K562 (cell line): ENCODE measurements around the gene MPZL1. TPM values are rescaled to one million over a fixed set of nuclear protein-coding genes. Genes with fewer than 3 reads are reported as not detected.

Source experiments
- BRCA1 ChIP-seq, 2 experiments: fragments of 450-650 bp in 1 of 2; sonication (generic) in 1 of 2; formaldehyde crosslinking in 1 of 2; IDR thresholded peaks; 2 replicates each; pipeline versions ENCODE4 v1.5.0 to v1.6.1; 2017 to 2020; ENCODE audit warnings: mild to moderate bottlenecking in 1 of 2, missing genetic modification reagents in 1 of 2
- COPS2 ChIP-seq: fragments of 450-650 bp; conservative IDR thresholded peaks from 2 replicates; pipeline ENCODE4 v1.6.1; 2016; ENCODE audit warnings: mild to moderate bottlenecking, moderate library complexity
- CREBBP ChIP-seq: IDR thresholded peaks from one replicate; pipeline ENCODE4 v1.6.1; 2012; ENCODE audit warnings: low read depth, mild to moderate bottlenecking, control low read depth, inconsistent platforms, low read length
- DACH1 ChIP-seq: fragments of 450-650 bp; IDR thresholded peaks from 2 replicates; pipeline ENCODE4 v1.6.1; 2018; ENCODE audit not compliant: partially characterized antibody
- JUND ChIP-seq, 2 experiments: IDR thresholded peaks; 2 replicates in 1 of 2; 3 replicates in 1 of 2; pipeline ENCODE4 v1.6.1; 2011; ENCODE audit warnings: borderline replicate concordance in 2 of 2, low read depth in 2 of 2, low read length in 2 of 2, improper control_type of control experiment in 1 of 2, missing biosample characterization in 1 of 2, missing genetic modification characterization in 1 of 2, missing genetic modification reagents in 1 of 2
- KHSRP ChIP-seq: fragments of 450-650 bp; IDR thresholded peaks from 2 replicates; pipeline ENCODE4 v1.6.1; 2017
- L3MBTL2 ChIP-seq: fragments of 450-650 bp; IDR thresholded peaks from 2 replicates; pipeline ENCODE4 v1.6.1; 2016; ENCODE audit warnings: mild to moderate bottlenecking, moderate library complexity
- MAFG ChIP-seq: fragments of 450-650 bp; conservative IDR thresholded peaks from 2 replicates; pipeline ENCODE4 v1.6.1; 2016; ENCODE audit warnings: missing genetic modification characterization, missing compliant biosample characterization
- SIN3B ChIP-seq: fragments of 450-650 bp; IDR thresholded peaks from 2 replicates; pipeline ENCODE4 v1.6.1; 2017; ENCODE audit warnings: low read depth, mild to moderate bottlenecking, moderate library complexity
- SMAD3 ChIP-seq: fragments of 450-650 bp; formaldehyde crosslinking; conservative IDR thresholded peaks from 2 replicates; pipeline ENCODE4 v1.4.0; 2020; ENCODE audit warnings: mild to moderate bottlenecking
- ZFX ChIP-seq: sonication (generic); formaldehyde crosslinking; IDR thresholded peaks from 2 replicates; pipeline ENCODE4 v1.8.0; 2022; ENCODE audit warnings: mild to moderate bottlenecking, missing genetic modification reagents, moderate library complexity
- ZNF165 ChIP-seq: fragments of 250-450 bp; sonication (Bioruptor Pico); IDR thresholded peaks from 2 replicates; pipeline ENCODE4 v1.4.0; 2020; ENCODE audit warnings: borderline replicate concordance
- ZNF174 ChIP-seq: fragments of 250-450 bp; sonication (Bioruptor Pico); IDR thresholded peaks from 2 replicates; pipeline ENCODE4 v1.4.0; 2020; ENCODE audit warnings: mild to moderate bottlenecking
- polyA plus RNA-seq, 8 experiments: library from polyadenylated mRNA; depleted of rRNA in 4 of 8; stranded (reverse) in 5 of 8; unstranded in 3 of 8; fragments of >200 nt; fragmentation: Nextera tagmentation in 2 of 8; fragmentation: Illumina TruSeq in 1 of 8; extraction: Ambion mirVana in 2 of 8; extraction: Trizol in 1 of 8; gene quantifications; 2 replicates each; pipeline versions ENCODE4 v1.2.1 to v1.2.3, GENCODE V29; 2011 to 2014; ENCODE audit warnings: inconsistent platforms in 1 of 8, missing spikeins in 1 of 8
- total RNA-seq, 7 experiments: library from RNA; depleted of rRNA in 6 of 7; stranded (reverse); fragments of >200 nt in 6 of 7; fragmentation: Illumina TruSeq in 2 of 7; extraction: Trizol in 2 of 7; gene quantifications; 2 replicates each; pipeline versions ENCODE4 v1.2.1 to v1.2.3, GENCODE V29; 2011 to 2021; ENCODE audit warnings: low replicate concordance in 1 of 7
- TF ChIP-seq, protein P1 (sequence below): fragments of 200-800 bp; sonication (Bioruptor generic); IDR thresholded peaks from 2 replicates; pipeline ENCODE4 v1.6.1; 2016; ENCODE audit warnings: missing genetic modification characterization, missing compliant biosample characterization
- TF ChIP-seq, protein P2 (sequence below): sonication (generic); formaldehyde crosslinking; IDR thresholded peaks from 2 replicates; pipeline ENCODE4 v1.8.0; 2022; ENCODE audit warnings: mild to moderate bottlenecking, missing genetic modification reagents
- TF ChIP-seq, protein P3 (sequence below): fragments of 250-450 bp; sonication (Bioruptor Pico); IDR thresholded peaks from 2 replicates; pipeline ENCODE4 v1.5.0; 2021; ENCODE audit warnings: mild to moderate bottlenecking, borderline replicate concordance

Gene MPZL1
- total and polyA plus RNA-seq, 9 of the 15 experiments (the other 6 are each of a cell fraction or from before 2014, with no cell fraction given) = 14.5 to 153 (median 66.5) TPM

DNA sequence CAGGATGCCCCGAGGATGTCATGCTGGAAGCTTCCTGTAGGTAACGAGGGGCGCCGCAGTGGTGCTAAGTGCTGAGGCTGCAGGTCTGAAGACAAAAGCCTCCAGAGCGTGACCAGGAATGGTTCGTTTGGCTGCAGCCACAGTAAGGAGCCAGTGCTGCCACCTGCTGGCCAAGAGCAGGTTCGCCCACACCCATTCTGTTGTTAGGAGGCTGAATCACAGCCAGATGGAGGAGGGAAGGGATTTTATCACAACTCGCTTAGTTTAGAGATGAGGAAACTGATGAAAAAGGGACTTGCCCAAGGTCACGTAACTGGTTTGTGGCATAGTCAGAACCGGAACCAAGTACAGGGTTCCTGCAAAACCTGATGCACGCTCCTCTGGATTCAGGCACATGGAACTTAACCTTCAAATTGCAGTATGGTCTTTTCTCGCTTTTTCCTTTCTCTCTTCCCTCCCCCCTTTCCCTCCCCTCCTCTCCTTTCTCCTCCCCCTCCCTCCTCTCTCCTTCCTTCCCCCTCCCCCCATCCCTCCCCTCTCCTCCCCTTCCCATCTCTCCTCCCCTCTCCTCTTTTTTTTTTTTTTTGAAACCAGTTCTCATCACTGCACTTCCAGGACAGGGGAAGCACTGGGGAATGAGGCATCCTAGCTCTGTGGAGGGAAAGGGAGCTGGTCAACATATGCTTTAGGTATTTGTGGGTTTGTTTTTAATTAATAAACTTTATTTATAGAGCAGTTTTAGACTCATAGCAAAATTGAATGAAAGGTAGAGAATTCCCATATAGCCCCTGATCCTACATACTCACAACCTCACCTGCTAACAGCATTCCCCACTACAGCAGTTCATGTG, 81.8 kb downstream of the MPZL1 start (continued):
- TF ChIP-seq MAFG (tag) = peak; percentile 90
- no peak for TF ChIP-seq COPS2
- TF ChIP-seq KHSRP = no peak
- no peak for TF ChIP-seq ZFX (CRISPR knock-in tag)
- TF ChIP-seq BRCA1 (IDR thresholded peaks at IDR 0.05) = no peak
- no peak for TF ChIP-seq BRCA1 (CRISPR knock-in tag; IDR thresholded peaks at IDR 0.05)
- TF ChIP-seq ZNF174 = no peak
- TF ChIP-seq, protein P1, sequence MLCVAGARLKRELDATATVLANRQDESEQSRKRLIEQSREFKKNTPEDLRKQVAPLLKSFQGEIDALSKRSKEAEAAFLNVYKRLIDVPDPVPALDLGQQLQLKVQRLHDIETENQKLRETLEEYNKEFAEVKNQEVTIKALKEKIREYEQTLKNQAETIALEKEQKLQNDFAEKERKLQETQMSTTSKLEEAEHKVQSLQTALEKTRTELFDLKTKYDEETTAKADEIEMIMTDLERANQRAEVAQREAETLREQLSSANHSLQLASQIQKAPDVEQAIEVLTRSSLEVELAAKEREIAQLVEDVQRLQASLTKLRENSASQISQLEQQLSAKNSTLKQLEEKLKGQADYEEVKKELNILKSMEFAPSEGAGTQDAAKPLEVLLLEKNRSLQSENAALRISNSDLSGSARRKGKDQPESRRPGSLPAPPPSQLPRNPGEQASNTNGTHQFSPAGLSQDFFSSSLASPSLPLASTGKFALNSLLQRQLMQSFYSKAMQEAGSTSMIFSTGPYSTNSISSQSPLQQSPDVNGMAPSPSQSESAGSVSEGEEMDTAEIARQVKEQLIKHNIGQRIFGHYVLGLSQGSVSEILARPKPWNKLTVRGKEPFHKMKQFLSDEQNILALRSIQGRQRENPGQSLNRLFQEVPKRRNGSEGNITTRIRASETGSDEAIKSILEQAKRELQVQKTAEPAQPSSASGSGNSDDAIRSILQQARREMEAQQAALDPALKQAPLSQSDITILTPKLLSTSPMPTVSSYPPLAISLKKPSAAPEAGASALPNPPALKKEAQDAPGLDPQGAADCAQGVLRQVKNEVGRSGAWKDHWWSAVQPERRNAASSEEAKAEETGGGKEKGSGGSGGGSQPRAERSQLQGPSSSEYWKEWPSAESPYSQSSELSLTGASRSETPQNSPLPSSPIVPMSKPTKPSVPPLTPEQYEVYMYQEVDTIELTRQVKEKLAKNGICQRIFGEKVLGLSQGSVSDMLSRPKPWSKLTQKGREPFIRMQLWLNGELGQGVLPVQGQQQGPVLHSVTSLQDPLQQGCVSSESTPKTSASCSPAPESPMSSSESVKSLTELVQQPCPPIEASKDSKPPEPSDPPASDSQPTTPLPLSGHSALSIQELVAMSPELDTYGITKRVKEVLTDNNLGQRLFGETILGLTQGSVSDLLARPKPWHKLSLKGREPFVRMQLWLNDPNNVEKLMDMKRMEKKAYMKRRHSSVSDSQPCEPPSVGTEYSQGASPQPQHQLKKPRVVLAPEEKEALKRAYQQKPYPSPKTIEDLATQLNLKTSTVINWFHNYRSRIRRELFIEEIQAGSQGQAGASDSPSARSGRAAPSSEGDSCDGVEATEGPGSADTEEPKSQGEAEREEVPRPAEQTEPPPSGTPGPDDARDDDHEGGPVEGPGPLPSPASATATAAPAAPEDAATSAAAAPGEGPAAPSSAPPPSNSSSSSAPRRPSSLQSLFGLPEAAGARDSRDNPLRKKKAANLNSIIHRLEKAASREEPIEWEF (CRISPR knock-in tag) = no peak
- peak; percentile 78; the same call in 1 of the 2 replicates for TF ChIP-seq JUND (IDR thresholded peaks at IDR 0.05; ENCODE audit: borderline replicate concordance, low read depth, low read length)
- TF ChIP-seq JUND (tag; IDR thresholded peaks at IDR 0.05; ENCODE audit: borderline replicate concordance, low read depth, low read length) = peak; percentile 72; the same call in 1 of the 3 replicates
- no peak for TF ChIP-seq SMAD3 (CRISPR knock-in tag)
- peak; percentile 64 for TF ChIP-seq L3MBTL2
- TF ChIP-seq, protein P2, sequence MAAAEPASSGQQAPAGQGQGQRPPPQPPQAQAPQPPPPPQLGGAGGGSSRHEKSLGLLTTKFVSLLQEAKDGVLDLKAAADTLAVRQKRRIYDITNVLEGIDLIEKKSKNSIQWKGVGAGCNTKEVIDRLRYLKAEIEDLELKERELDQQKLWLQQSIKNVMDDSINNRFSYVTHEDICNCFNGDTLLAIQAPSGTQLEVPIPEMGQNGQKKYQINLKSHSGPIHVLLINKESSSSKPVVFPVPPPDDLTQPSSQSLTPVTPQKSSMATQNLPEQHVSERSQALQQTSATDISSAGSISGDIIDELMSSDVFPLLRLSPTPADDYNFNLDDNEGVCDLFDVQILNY (CRISPR knock-in tag) = no peak
- TF ChIP-seq, protein P3, sequence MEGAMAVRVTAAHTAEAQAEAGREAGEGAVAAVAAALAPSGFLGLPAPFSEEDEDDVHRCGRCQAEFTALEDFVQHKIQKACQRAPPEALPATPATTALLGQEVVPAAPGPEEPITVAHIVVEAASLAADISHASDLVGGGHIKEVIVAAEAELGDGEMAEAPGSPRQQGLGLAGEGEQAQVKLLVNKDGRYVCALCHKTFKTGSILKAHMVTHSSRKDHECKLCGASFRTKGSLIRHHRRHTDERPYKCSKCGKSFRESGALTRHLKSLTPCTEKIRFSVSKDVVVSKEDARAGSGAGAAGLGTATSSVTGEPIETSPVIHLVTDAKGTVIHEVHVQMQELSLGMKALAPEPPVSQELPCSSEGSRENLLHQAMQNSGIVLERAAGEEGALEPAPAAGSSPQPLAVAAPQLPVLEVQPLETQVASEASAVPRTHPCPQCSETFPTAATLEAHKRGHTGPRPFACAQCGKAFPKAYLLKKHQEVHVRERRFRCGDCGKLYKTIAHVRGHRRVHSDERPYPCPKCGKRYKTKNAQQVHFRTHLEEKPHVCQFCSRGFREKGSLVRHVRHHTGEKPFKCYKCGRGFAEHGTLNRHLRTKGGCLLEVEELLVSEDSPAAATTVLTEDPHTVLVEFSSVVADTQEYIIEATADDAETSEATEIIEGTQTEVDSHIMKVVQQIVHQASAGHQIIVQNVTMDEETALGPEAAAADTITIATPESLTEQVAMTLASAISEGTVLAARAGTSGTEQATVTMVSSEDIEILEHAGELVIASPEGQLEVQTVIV = no peak
- TF ChIP-seq CREBBP = no peak
- no peak for TF ChIP-seq ZNF165 (CRISPR knock-in tag)
- TF ChIP-seq SIN3B = peak; percentile 41; the same call in 1 of the 2 replicates
- no peak for TF ChIP-seq DACH1
